H1 (cell line): Measurements from ENCODE around the gene CCDC178. TPM values are rescaled to one million over a fixed set of nuclear protein-coding genes. Genes with fewer than 3 reads are reported as not detected.

Source experiments
- CBX5 ChIP-seq: fragments of 300-800, 300-1000 bp; sonication (generic); IDR thresholded peaks from 2 replicates; pipeline ENCODE4 v1.7.1; 2016; ENCODE audit warnings: antibody characterized with exemption, low read length, low read depth
- CHD2 ChIP-seq: IDR thresholded peaks from 2 replicates; pipeline ENCODE4 v1.6.1; 2012; ENCODE audit warnings: low read length, improper control_type of control experiment
- CHD7 ChIP-seq: fragments of 300-600 bp; sonication (generic); IDR thresholded peaks from 2 replicates; pipeline ENCODE4 v1.7.1; 2012; ENCODE audit warnings: low read length, moderate library complexity, mild to moderate bottlenecking, inconsistent platforms; ENCODE audit not compliant: insufficient replicate concordance
- HDAC2 ChIP-seq, 2 experiments: fragments of 300-600 bp in 1 of 2; sonication (generic) in 1 of 2; IDR thresholded peaks; 2 replicates each; pipeline ENCODE4 v1.6.1; 2011 to 2012; ENCODE audit warnings: low read depth in 2 of 2, low read length in 2 of 2, mild to moderate bottlenecking in 2 of 2, moderate library complexity in 2 of 2, borderline replicate concordance in 1 of 2, inconsistent platforms in 1 of 2
- SIX5 ChIP-seq: IDR thresholded peaks from 2 replicates; pipeline ENCODE4 v1.6.1; 2011; ENCODE audit warnings: mild to moderate bottlenecking, low read depth, low read length
- SP2 ChIP-seq: IDR thresholded peaks from 2 replicates; pipeline ENCODE4 v1.6.1; 2012; ENCODE audit warnings: mild to moderate bottlenecking, low read length, inconsistent platforms
- TAF7 ChIP-seq: optimal IDR thresholded peaks from 2 replicates; pipeline ENCODE3; 2011; ENCODE audit warnings: low read depth, mild to moderate bottlenecking, inconsistent platforms, low read length, moderate library complexity, borderline replicate concordance
- polyA plus RNA-seq, 7 experiments: library from polyadenylated mRNA; depleted of rRNA in 3 of 7; stranded (reverse) in 5 of 7; unstranded in 2 of 7; fragments of >200 nt in 5 of 7; fragments of 200-250 nt in 2 of 7; gene quantifications; 1 replicate in 5 of 7; 2 replicates in 1 of 7; 4 replicates in 1 of 7; pipeline versions ENCODE4 v1.2.1 to v1.2.3, GENCODE V29; 2011 to 2013; ENCODE audit warnings: missing spikeins in 2 of 7, mixed read lengths in 2 of 7
- total RNA-seq: library from RNA; stranded (reverse); fragmentation: NEBNext Ultra II Directional; extraction: Animal tissue kit (Norgen Biotek cat#: 25700); gene quantifications from 2 replicates; pipeline ENCODE4 v1.2.1, GENCODE V29; 2021

Gene CCDC178
- total and polyA plus RNA-seq, 2 of the 8 experiments (the other 6 are each of a cell fraction or from before 2014, with no cell fraction given), result not detected

- no peak for TF ChIP-seq CHD7
- TF ChIP-seq CHD2, result no peak
- TF ChIP-seq CBX5, result no peak
- TF ChIP-seq TAF7, result no peak
- no peak for TF ChIP-seq HDAC2 (IDR thresholded peaks at IDR 0.05; ENCODE audit: borderline replicate concordance in 1 of 2, low read depth in 2 of 2, low read length in 2 of 2)
- TF ChIP-seq SIX5, result no peak
- TF ChIP-seq SP2, result no peak
These were observed 85.3 kb downstream of the CCDC178 start (continued) for GRCh38 chr18:33355263-33355662.
